SK-N-SH (cell line): ENCODE results near the gene TNFAIP2. TPM values are rescaled to one million over a fixed set of nuclear protein-coding genes. Genes with fewer than 3 reads are reported as not detected.
A peak's percentile ranks its signal among the peaks of the same experiment; 100 is the strongest.

Experiments used
- CTCF ChIA-PET: fragments of 300-600, 350-600 bp; formaldehyde crosslinking; extraction: SDS; loops from one replicate; lab custom pipeline; 2021; lab: Yijun Ruan, JAX
- POLR2A ChIA-PET: fragments of 350-600 bp; sonication (Branson Sonifier 250); formaldehyde crosslinking; extraction: SDS; loops from one replicate; lab custom pipeline; 2020; ENCODE audit warnings: antibody characterized with exemption, inconsistent platforms; lab: Yijun Ruan, JAX
- DNase-seq: peaks from one replicate; pipeline ENCODE4 v3.0.0; 2012
- H2AFZ ChIP-seq: fragments of 200-600 bp; sonication (generic); 2 replicates; pipeline ENCODE4 v1.8.1; 2016; ENCODE audit warnings: antibody characterized with exemption, mild to moderate bottlenecking, low read depth
- H3F3A ChIP-seq: fragments of 200-600 bp; sonication (generic); replicated peaks from 2 replicates; pipeline ENCODE3; 2016; ENCODE audit warnings: antibody characterized with exemption, mild to moderate bottlenecking; ENCODE audit not compliant: insufficient read depth
- H3K27ac ChIP-seq, 2 experiments: fragments of 200-500 bp in 1 of 2; fragments of 200-600 bp in 1 of 2; sonication (Bioruptor generic) in 1 of 2; sonication (generic), shearing (Covaris generic) in 1 of 2; 2 replicates each; pipeline versions ENCODE4 v1.5.1 to v1.6.1; 2014 to 2016; ENCODE audit warnings: low read depth in 2 of 2, inconsistent platforms in 1 of 2, low read length in 1 of 2, mild to moderate bottlenecking in 1 of 2, mixed read lengths in 1 of 2
- H3K27me3 ChIP-seq: fragments of 200-600 bp; sonication (generic), shearing (Covaris generic); 2 replicates; pipeline ENCODE4 v1.6.1; 2016; ENCODE audit warnings: mixed run types; ENCODE audit not compliant: insufficient read depth
- H3K36me3 ChIP-seq, 2 experiments: fragments of 200-500 bp in 1 of 2; fragments of 200-600 bp in 1 of 2; sonication (Bioruptor generic) in 1 of 2; sonication (generic) in 1 of 2; replicated peaks in 1 of 2; 2 replicates each; pipeline versions ENCODE3 to v1.5.1; 2014 to 2016; ENCODE audit warnings: low read length in 1 of 2, mild to moderate bottlenecking in 1 of 2; ENCODE audit not compliant: insufficient read depth in 2 of 2, control insufficient read depth in 1 of 2
- H3K4me1 ChIP-seq, 2 experiments: fragments of 200-500 bp in 1 of 2; fragments of 200-600 bp in 1 of 2; sonication (Bioruptor generic) in 1 of 2; sonication (generic), shearing (Covaris generic) in 1 of 2; 2 replicates each; pipeline versions ENCODE4 v1.5.1 to v1.6.1; 2014 to 2016; ENCODE audit warnings: low read depth in 1 of 2, low read length in 1 of 2, mixed run types in 1 of 2; ENCODE audit not compliant: insufficient read depth in 2 of 2, control insufficient read depth in 1 of 2
- H3K4me2 ChIP-seq: fragments of 200-600 bp; sonication (generic), shearing (Covaris generic); 2 replicates; pipeline ENCODE4 v1.6.1; 2017; ENCODE audit warnings: mixed run types
- H3K4me3 ChIP-seq, 2 experiments: fragments of 200-500 bp in 1 of 2; fragments of 200-600 bp in 1 of 2; sonication (Bioruptor generic) in 1 of 2; sonication (generic), shearing (Covaris generic) in 1 of 2; 2 replicates each; pipeline versions ENCODE4 v1.5.1 to v1.8.1; 2014 to 2016; ENCODE audit warnings: low read depth in 2 of 2, inconsistent platforms in 1 of 2, low read length in 1 of 2, mild to moderate bottlenecking in 1 of 2, mixed read lengths in 1 of 2, moderate library complexity in 1 of 2
- H3K79me2 ChIP-seq: fragments of 200-600 bp; sonication (generic); 2 replicates; pipeline ENCODE4 v1.8.1; 2017; ENCODE audit warnings: mild to moderate bottlenecking; ENCODE audit not compliant: insufficient read depth
- H3K9ac ChIP-seq: fragments of 200-600 bp; sonication (generic); 2 replicates; pipeline ENCODE4 v1.6.1; 2017; ENCODE audit warnings: mixed run types
- H3K9me2 ChIP-seq: fragments of 200-600 bp; sonication (generic); 2 replicates; pipeline ENCODE4 v1.6.1; 2017; ENCODE audit warnings: mixed run types
- H3K9me3 ChIP-seq: fragments of 200-600 bp; sonication (generic); 2 replicates; pipeline ENCODE4 v1.6.1; 2017; ENCODE audit warnings: mixed run types, mild to moderate bottlenecking, moderate library complexity
- H4K20me1 ChIP-seq: fragments of 200-600 bp; sonication (generic); 2 replicates; pipeline ENCODE4 v1.6.1; 2017; ENCODE audit warnings: mild to moderate bottlenecking, mixed run types; ENCODE audit not compliant: insufficient read depth
- FOXJ3 ChIP-seq: sonication (generic); formaldehyde crosslinking; IDR thresholded peaks from 2 replicates; pipeline ENCODE4 v1.5.1; 2020; ENCODE audit warnings: mild to moderate bottlenecking, missing genetic modification reagents
- GABPA ChIP-seq: IDR thresholded peaks from 2 replicates; pipeline ENCODE4 v1.4.0; 2012; ENCODE audit warnings: low read depth, mild to moderate bottlenecking
- MXI1 ChIP-seq: IDR thresholded peaks from 2 replicates; pipeline ENCODE4 v1.6.1; 2012; ENCODE audit warnings: mild to moderate bottlenecking, low read depth, low read length, improper control_type of control experiment
- POLR2AphosphoS5 ChIP-seq: IDR thresholded peaks from 2 replicates; pipeline ENCODE4 v1.6.1; 2012; ENCODE audit warnings: low read depth, low read length
- RAD21 ChIP-seq: IDR thresholded peaks from 2 replicates; pipeline ENCODE4 v1.6.1; 2012; ENCODE audit warnings: mild to moderate bottlenecking, low read length
- SMC3 ChIP-seq: IDR thresholded peaks from 2 replicates; pipeline ENCODE4 v1.6.1; 2012; ENCODE audit warnings: low read depth, low read length, improper control_type of control experiment
- TCF12 ChIP-seq: IDR thresholded peaks from 2 replicates; pipeline ENCODE4 v1.4.0; 2012
- WGBS: methylation state at CpG from one replicate; pipeline ENCODE4 v1.1.6; 2017; ENCODE audit warnings: low lambda C conversion rate; 5-methylcytosine and 5-hydroxymethylcytosine counted together
- polyA plus RNA-seq, 3 experiments: library from polyadenylated mRNA; depleted of rRNA; stranded (reverse); fragments of >200 nt; gene quantifications; 2 replicates each; pipeline ENCODE4 v1.2.3, GENCODE V29; 2012
- TF ChIP-seq, protein P1 (sequence below): fragments of 200-600 bp; sonication (generic); IDR thresholded peaks from 2 replicates; pipeline ENCODE4 v1.6.1; 2017; ENCODE audit warnings: antibody characterized with exemption, mild to moderate bottlenecking, moderate library complexity

The TNFAIP2 gene
- polyA plus RNA-seq, 1 of the 3 experiments (the other 2 are of a cell fraction): 16.0 TPM

DNA sequence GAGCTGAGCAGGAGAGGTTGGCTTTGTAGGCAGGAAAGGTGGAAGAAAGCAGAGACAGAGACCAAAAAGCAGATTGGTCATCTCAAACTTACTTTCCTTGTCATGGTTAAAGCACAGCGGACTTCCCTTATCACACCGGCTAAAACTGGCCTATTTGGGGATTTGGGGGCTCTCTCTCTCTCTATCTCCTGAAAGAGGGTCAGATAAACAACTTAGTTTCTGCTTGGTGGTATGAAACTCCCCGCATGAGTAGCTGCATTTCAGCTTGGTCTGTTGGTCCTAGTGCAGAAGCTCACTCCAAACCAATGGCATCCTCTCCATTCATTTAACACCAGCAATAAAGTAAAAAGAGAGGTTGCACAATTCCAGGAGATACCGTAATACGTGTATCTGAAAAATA, 57.1 kb downstream of the TNFAIP2 start:
- H4K20me1 ChIP-seq: no peaks in the 10 kb centered on the region

GRCh38 chr14:103184046-103184445, 60.8 kb downstream of the TNFAIP2 start:
- DNase-seq: no peak
- Histone ChIP-seq H3K4me2 (no peak overlapping the region), H2AFZ (no peak overlapping the region), H3F3A (no peaks in the 10 kb centered on the region), H3K4me1 (peaks cover 0 to 6% of the 10 kb centered on the region in 2 experiments; a peak in 1 of 4 replicates), H3K27me3 (no peaks in the 10 kb centered on the region), H3K36me3 (no peaks in the 10 kb centered on the region), H3K9me2 (no peaks in the 10 kb centered on the region), H3K9me3 (no peaks in the 10 kb centered on the region), H3K79me2 (no peaks in the 10 kb centered on the region), H3K9ac (no peak overlapping the region), H4K20me1 (no peaks in the 10 kb centered on the region), H3K27ac (no peak overlapping the region), H3K4me3 (no peak overlapping the region)
- WGBS: 84% methylated on average over 12 of the region's 12 CpGs
- POLR2A ChIA-PET: interaction anchor here (0.5 kb wide), 1 partner anchor 97 kb away, joined by 3 read pairs; no protein-coding TSS in a partner anchor
- CTCF ChIA-PET: interaction anchor here (0.7 to 8.3 kb wide), 11 partner anchors 22 to 109 kb away, joined by 3 to 140 read pairs (median 4); no protein-coding TSS in a partner anchor
- TF ChIP-seq FOXJ3 (no peak), MXI1 (no peak)

More for the DNA sequence above, 57.1 kb downstream of the TNFAIP2 start:
- Histone ChIP-seq H3K79me2 (no peaks in the 10 kb centered on the region), H2AFZ (no peak overlapping the region), H3K9ac (no peak overlapping the region), H3K4me1 (no peaks in the 10 kb centered on the region), H3K36me3 (no peaks in the 10 kb centered on the region), H3K27ac (no peak overlapping the region), H3K27me3 (no peaks in the 10 kb centered on the region), H3K9me2 (no peaks in the 10 kb centered on the region), H3K4me2 (no peak overlapping the region), H3K9me3 (no peaks in the 10 kb centered on the region), H3F3A (no peaks in the 10 kb centered on the region), H3K4me3 (no peak overlapping the region)
- ChIA-PET CTCF (interaction anchor here (1.5 to 8.3 kb wide), 2 partner anchors 77 to 112 kb away, joined by 5 to 140 read pairs; no protein-coding TSS in a partner anchor), POLR2A (no interaction called here)
- 96% methylated on average over 5 of the region's 5 CpGs for WGBS
- no peak for TF ChIP-seq POLR2AphosphoS5
- DNase-seq: no peak

- CTCF ChIA-PET: interaction anchor here (0.6 to 8.3 kb wide), 26 partner anchors 9 to 491 kb away, joined by 3 to 140 read pairs (median 4); partner anchors contain the start of gene EXOC3L4
- no peaks in the 10 kb centered on the region for H4K20me1 ChIP-seq
- H3K27ac ChIP-seq: no peak overlapping the region
- no peak overlapping the region for H2AFZ ChIP-seq
- H3K4me1 ChIP-seq: peaks cover 0 to 6% of the 10 kb centered on the region in 2 experiments; a peak in 1 of 4 replicates
- no peaks in the 10 kb centered on the region for H3F3A ChIP-seq
- H3K9me2 ChIP-seq: no peaks in the 10 kb centered on the region
- no peaks in the 10 kb centered on the region for H3K9me3 ChIP-seq
- 46% methylated on average over 13 of the region's 13 CpGs for WGBS
- no peaks in the 10 kb centered on the region for H3K79me2 ChIP-seq
- H3K27me3 ChIP-seq: no peaks in the 10 kb centered on the region
- H3K4me3 ChIP-seq: no peak overlapping the region
- peak; percentile 65 for DNase-seq
- H3K36me3 ChIP-seq: no peaks in the 10 kb centered on the region
- H3K9ac ChIP-seq: no peak overlapping the region
- no peak for TF ChIP-seq TCF12
- TF ChIP-seq SMC3: peak; percentile 42
- TF ChIP-seq, protein P1, sequence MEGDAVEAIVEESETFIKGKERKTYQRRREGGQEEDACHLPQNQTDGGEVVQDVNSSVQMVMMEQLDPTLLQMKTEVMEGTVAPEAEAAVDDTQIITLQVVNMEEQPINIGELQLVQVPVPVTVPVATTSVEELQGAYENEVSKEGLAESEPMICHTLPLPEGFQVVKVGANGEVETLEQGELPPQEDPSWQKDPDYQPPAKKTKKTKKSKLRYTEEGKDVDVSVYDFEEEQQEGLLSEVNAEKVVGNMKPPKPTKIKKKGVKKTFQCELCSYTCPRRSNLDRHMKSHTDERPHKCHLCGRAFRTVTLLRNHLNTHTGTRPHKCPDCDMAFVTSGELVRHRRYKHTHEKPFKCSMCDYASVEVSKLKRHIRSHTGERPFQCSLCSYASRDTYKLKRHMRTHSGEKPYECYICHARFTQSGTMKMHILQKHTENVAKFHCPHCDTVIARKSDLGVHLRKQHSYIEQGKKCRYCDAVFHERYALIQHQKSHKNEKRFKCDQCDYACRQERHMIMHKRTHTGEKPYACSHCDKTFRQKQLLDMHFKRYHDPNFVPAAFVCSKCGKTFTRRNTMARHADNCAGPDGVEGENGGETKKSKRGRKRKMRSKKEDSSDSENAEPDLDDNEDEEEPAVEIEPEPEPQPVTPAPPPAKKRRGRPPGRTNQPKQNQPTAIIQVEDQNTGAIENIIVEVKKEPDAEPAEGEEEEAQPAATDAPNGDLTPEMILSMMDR: peak; percentile 81
- no peak for TF ChIP-seq GABPA
- peak; percentile 66 for TF ChIP-seq RAD21
- H3K4me2 ChIP-seq: no peak overlapping the region
- POLR2A ChIA-PET: no interaction called here
Observed at GRCh38 chr14:103185051-103186029, 62.1 kb downstream of the TNFAIP2 start.
